NCI-H187 treated with DMSO at 0.1 percent for 48 hours (cell line): ENCODE results near the gene TIMM17A.

Experiments used
- DNase-seq: peaks from one replicate; lab custom pipeline; 2025; lab: John Stamatoyannopoulos, UW

TIMM17A gene

GRCh38 chr1:201955009-201955728 lies at the start of gene TIMM17A:
Gene TIMM17A (plus strand): TSS chr1:201955503. CDS start chr1:201955527, 24 bp downstream.
- peak; percentile 63 for DNase-seq

GRCh38 chr1:201906336-201906735 lies 49.0 kb upstream of the TIMM17A start:
- no peak for DNase-seq

GRCh38 chr1:201907621-201908020 lies 47.7 kb upstream of the TIMM17A start:
- DNase-seq, result no peak

- no peak for DNase-seq
Measured at GRCh38 chr1:201911826-201912571, 43.3 kb upstream of the TIMM17A start.

- DNase-seq, result no peak
Measured at GRCh38 chr1:201912832-201913231, 42.5 kb upstream of the TIMM17A start.

- DNase-seq, result no peak
Measured at GRCh38 chr1:201914456-201915235, 40.7 kb upstream of the TIMM17A start.

- no peak for DNase-seq
Measured at GRCh38 chr1:201916649-201917249, 38.6 kb upstream of the TIMM17A start.

- no peak for DNase-seq
Measured at GRCh38 chr1:201917362-201918033, 37.8 kb upstream of the TIMM17A start.

- no peak for DNase-seq
Measured at GRCh38 chr1:201918343-201918742, 37.0 kb upstream of the TIMM17A start.

GRCh38 chr1:201921952-201922558 lies 33.2 kb upstream of the TIMM17A start:
- DNase-seq, result no peak

- no peak for DNase-seq
Measured at GRCh38 chr1:201925301-201925567, 30.1 kb upstream of the TIMM17A start.

- DNase-seq, result no peak
Measured at GRCh38 chr1:201925981-201926645, 29.2 kb upstream of the TIMM17A start.

- no peak for DNase-seq
Measured at GRCh38 chr1:201928266-201928665, 27.0 kb upstream of the TIMM17A start.

GRCh38 chr1:201930137-201930536 lies 25.2 kb upstream of the TIMM17A start:
- no peak for DNase-seq

GRCh38 chr1:201930803-201931202 lies 24.5 kb upstream of the TIMM17A start:
- no peak for DNase-seq

GRCh38 chr1:201933840-201934430 lies 21.4 kb upstream of the TIMM17A start:
- no peak for DNase-seq

- DNase-seq, result no peak
Measured at GRCh38 chr1:201937624-201938213, 17.6 kb upstream of the TIMM17A start.

GRCh38 chr1:201938440-201939035 lies 16.8 kb upstream of the TIMM17A start:
- no peak for DNase-seq

- DNase-seq, result no peak
Measured at GRCh38 chr1:201939148-201939547, 16.2 kb upstream of the TIMM17A start.

GRCh38 chr1:201939574-201939973 lies 15.7 kb upstream of the TIMM17A start:
- no peak for DNase-seq
